Lung (tissue), 12 donors: ENCODE measurements around the gene GABRR1. TPM values are rescaled to one million over a fixed set of nuclear protein-coding genes. Genes with fewer than 3 reads are reported as not detected.

Experiments used
- ATAC-seq: fragments of 200-7000 bp; cut with Tn5 transposase; one replicate; pipeline ENCODE4 v1.9.1; 2020; ENCODE audit warnings: moderate number of reproducible peaks; ENCODE audit not compliant: insufficient read depth, low FRiP score
- DNase-seq, 3 donors: peaks; one replicate each; pipeline ENCODE4 v3.0.0-alpha.2; 2013 to 2017
- H3K27ac ChIP-seq, 2 donors: one replicate each; pipeline ENCODE4 v1.5.1; 2013; ENCODE audit warnings: mild to moderate bottlenecking in 2 of 2, moderate library complexity in 2 of 2, control low read depth in 1 of 2, inconsistent platforms in 1 of 2, low read depth in 1 of 2, low read length in 1 of 2
- H3K27me3 ChIP-seq, 3 donors: one replicate each; pipeline ENCODE4 v1.5.1; 2013; ENCODE audit warnings: low read length in 2 of 3; ENCODE audit not compliant: control insufficient read depth in 3 of 3, insufficient read depth in 3 of 3
- H3K36me3 ChIP-seq, 4 donors: one replicate each; pipeline ENCODE4 v1.5.1; 2013; ENCODE audit warnings: low read length in 4 of 4, mild to moderate bottlenecking in 1 of 4, moderate library complexity in 1 of 4; ENCODE audit not compliant: control insufficient read depth in 4 of 4, insufficient read depth in 4 of 4
- H3K4me1 ChIP-seq, 5 donors: one replicate each; pipeline ENCODE4 v1.5.1; 2013; ENCODE audit warnings: low read length in 5 of 5, mild to moderate bottlenecking in 2 of 5, moderate library complexity in 1 of 5; ENCODE audit not compliant: control insufficient read depth in 5 of 5, insufficient read depth in 5 of 5
- H3K4me3 ChIP-seq: one replicate; pipeline ENCODE4 v1.5.1; 2013; ENCODE audit warnings: mild to moderate bottlenecking, control low read depth, moderate library complexity
- H3K9ac ChIP-seq, 2 donors: one replicate each; pipeline ENCODE4 v1.5.1; 2013; ENCODE audit warnings: low read length in 2 of 2, control low read depth in 1 of 2; ENCODE audit not compliant: insufficient read depth in 1 of 2
- H3K9me3 ChIP-seq, 4 donors: one replicate each; pipeline ENCODE4 v1.5.1; 2013; ENCODE audit warnings: low read length in 3 of 4, mild to moderate bottlenecking in 1 of 4, moderate library complexity in 1 of 4; ENCODE audit not compliant: control insufficient read depth in 4 of 4, insufficient read depth in 3 of 4
- WGBS, 2 donors: extraction: QIAGEN DNeasy Blood & Tissue Kit; methylation state at CpG; one replicate each; pipeline ENCODE4 v1.1.7; 2013; 5-methylcytosine and 5-hydroxymethylcytosine counted together
- polyA plus RNA-seq, 2 donors: library from polyadenylated mRNA; stranded (reverse); fragments of 200-250 nt; gene quantifications; one replicate each; pipeline ENCODE4 v1.2.1, GENCODE V29; 2013
- total RNA-seq, 2 donors: library from RNA; depleted of rRNA in 1 of 2; stranded (reverse); fragments of >200 nt in 1 of 2; gene quantifications; one replicate each; pipeline ENCODE4 v1.2.1, GENCODE V29; 2014 to 2021
- TF ChIP-seq, protein P1 (sequence below): IDR thresholded peaks from 2 replicates; pipeline ENCODE4 v1.5.1; 2012; ENCODE audit warnings: mild to moderate bottlenecking; ENCODE audit errors: control extremely low read depth, extremely low read depth
- donor health status: control.
- donor health status: control.
- donor health status: Bipolar disorder and iron deficiency.
- donor health status: healthy.
- donor health status: DM: yes; HTN: yes; CAD: no.

The GABRR1 gene
- total and polyA plus RNA-seq, 4 donors: not detected

DNA sequence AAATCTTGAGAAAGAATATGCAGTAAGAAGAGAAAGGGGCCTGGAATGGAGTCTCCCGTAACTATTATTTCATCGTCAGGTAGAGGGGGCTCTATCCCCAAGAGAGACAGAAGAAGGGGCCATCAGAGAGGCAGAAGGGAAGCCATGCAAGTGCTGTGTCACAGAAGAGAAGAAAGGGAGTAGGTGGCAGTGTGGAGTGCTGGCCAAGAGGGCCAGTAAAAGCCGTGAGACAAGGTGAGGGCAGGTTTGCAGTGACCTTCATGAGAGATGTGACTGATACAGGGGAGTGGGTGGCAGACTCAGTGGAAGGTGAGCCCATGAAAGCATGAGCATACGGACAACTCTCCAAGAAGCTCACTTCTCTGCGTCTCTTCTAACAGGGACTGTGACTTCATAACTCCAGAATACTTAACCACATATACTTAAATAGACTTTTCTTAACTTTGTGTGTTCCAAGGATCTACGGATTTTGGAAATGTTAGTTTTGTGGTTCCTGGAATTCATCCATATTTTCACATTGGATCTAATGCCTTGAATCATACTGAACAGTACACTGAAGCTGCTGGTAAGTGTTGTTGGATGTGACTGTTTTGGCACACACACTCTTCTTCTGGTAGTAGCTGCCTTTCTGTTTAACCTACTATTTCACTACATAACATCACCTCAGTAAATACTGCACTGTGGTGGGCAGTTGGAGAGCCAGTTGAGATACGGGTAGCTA, 55.7 kb downstream of the GABRR1 start:
- H3K4me3 ChIP-seq: no peak overlapping the region
- DNase-seq (no peak), ATAC-seq (no peak)
- H3K27ac ChIP-seq: peak overlapping the region; percentile 4 to 84
- H3K4me1 ChIP-seq: peaks cover 0 to 5% (median 0%) of the 10 kb centered on the region in 5 donors
- peaks cover 7 to 13% (median 13%) of the 10 kb centered on the region in 4 donors for H3K36me3 ChIP-seq
- no peaks in the 10 kb centered on the region for H3K27me3 ChIP-seq
- no peaks in the 10 kb centered on the region for H3K9me3 ChIP-seq
- no peak overlapping the region for H3K9ac ChIP-seq
- TF ChIP-seq, protein P1, sequence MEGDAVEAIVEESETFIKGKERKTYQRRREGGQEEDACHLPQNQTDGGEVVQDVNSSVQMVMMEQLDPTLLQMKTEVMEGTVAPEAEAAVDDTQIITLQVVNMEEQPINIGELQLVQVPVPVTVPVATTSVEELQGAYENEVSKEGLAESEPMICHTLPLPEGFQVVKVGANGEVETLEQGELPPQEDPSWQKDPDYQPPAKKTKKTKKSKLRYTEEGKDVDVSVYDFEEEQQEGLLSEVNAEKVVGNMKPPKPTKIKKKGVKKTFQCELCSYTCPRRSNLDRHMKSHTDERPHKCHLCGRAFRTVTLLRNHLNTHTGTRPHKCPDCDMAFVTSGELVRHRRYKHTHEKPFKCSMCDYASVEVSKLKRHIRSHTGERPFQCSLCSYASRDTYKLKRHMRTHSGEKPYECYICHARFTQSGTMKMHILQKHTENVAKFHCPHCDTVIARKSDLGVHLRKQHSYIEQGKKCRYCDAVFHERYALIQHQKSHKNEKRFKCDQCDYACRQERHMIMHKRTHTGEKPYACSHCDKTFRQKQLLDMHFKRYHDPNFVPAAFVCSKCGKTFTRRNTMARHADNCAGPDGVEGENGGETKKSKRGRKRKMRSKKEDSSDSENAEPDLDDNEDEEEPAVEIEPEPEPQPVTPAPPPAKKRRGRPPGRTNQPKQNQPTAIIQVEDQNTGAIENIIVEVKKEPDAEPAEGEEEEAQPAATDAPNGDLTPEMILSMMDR: no peak
- 86 to 89% methylated on average over 7 of the region's 7 CpGs for WGBS, 2 donors

DNA sequence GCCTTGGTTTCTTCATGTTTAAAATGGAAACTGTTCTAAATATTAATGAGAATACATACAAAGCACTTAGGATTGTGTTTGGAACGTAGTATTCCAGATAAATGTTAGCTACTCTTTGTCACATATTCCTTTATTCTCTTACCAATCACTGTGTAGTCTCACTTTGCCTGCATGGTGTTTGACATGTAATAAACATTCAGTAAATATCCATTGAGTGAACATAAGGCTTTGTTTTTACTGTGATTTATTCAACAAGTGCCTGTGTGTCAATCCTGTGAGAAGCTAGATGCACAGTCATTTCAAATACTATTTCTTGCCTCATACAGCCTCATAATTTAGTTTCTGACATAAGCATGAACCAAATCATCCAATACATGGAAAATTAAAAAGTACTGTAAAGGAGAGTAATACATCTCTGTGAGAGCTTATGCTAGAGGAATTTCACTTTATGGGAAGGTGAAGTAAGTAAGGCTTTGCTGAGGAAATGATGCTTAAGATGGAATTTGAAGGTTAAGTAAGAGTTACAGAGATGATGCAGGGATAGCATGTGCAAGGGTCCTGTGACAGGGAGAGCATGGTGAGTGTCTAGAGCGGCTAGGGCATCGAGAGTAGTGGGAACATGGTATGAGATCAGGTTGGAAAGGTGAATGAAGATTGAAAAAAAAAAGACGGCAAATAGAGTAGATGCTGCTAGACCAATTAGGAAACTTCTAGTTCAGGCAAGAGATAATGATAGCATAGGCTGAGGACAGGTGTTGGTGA, 56.6 kb downstream of the GABRR1 start:
- Histone ChIP-seq H3K27ac (peak overlapping the region in 1 of 2 donors; percentile 84), H3K9ac (no peak overlapping the region), H3K9me3 (no peaks in the 10 kb centered on the region), H3K4me1 (peaks cover 0 to 5% (median 0%) of the 10 kb centered on the region in 5 donors), H3K27me3 (no peaks in the 10 kb centered on the region), H3K4me3 (no peak overlapping the region), H3K36me3 (peaks cover 7 to 13% (median 12%) of the 10 kb centered on the region in 4 donors)
- ATAC-seq (no peak), DNase-seq (no peak)
- WGBS, 2 donors: 98 to 99% methylated on average over 4 of the region's 4 CpGs
- TF ChIP-seq, protein P1: no peak

DNA sequence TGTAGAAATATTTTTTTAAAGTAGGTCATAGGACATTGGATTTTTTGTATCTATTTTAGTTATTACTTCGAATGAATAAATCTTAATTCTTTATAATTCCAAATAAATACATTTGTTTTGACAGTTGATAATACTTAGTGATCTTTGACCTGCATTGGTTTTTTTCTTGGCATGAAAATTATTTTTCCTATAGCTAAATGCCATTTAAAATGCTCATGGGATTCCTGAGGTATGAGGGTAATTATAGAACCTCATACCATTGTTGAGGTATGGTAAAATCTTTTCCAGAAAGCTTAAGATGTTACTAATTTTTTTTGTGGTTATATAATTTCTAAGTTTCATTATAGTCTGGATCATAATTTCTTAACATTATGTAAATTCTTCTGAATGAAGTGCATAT, 63.0 kb downstream of the GABRR1 start:
- no peak overlapping the region for H3K9ac ChIP-seq
- WGBS, 2 donors: 95% methylated on average over 1 of the region's 1 CpG
- TF ChIP-seq, protein P1: no peak
- no peaks in the 10 kb centered on the region for H3K9me3 ChIP-seq
- H3K27ac ChIP-seq: no peak overlapping the region
- no peaks in the 10 kb centered on the region for H3K27me3 ChIP-seq
- ATAC-seq (no peak), DNase-seq (no peak)
- peaks cover 0 to 1% (median 0%) of the 10 kb centered on the region in 5 donors for H3K4me1 ChIP-seq
- H3K4me3 ChIP-seq: no peak overlapping the region
- H3K36me3 ChIP-seq: peaks cover 0 to 4% (median 1%) of the 10 kb centered on the region in 4 donors
